ENCODE data around the gene ZNF579. TPM values are rescaled to one million over a fixed set of nuclear protein-coding genes. Genes with fewer than 3 reads are reported as not detected.
A peak's percentile ranks its signal among the peaks of the same experiment; 100 is the strongest.

Gene ZNF579
- total and polyA plus RNA-seq, 2 of the 13 experiments (the other 11 are each of a cell fraction or from before 2014, with no cell fraction given) = 2.1 to 2.9 TPM

DNA sequence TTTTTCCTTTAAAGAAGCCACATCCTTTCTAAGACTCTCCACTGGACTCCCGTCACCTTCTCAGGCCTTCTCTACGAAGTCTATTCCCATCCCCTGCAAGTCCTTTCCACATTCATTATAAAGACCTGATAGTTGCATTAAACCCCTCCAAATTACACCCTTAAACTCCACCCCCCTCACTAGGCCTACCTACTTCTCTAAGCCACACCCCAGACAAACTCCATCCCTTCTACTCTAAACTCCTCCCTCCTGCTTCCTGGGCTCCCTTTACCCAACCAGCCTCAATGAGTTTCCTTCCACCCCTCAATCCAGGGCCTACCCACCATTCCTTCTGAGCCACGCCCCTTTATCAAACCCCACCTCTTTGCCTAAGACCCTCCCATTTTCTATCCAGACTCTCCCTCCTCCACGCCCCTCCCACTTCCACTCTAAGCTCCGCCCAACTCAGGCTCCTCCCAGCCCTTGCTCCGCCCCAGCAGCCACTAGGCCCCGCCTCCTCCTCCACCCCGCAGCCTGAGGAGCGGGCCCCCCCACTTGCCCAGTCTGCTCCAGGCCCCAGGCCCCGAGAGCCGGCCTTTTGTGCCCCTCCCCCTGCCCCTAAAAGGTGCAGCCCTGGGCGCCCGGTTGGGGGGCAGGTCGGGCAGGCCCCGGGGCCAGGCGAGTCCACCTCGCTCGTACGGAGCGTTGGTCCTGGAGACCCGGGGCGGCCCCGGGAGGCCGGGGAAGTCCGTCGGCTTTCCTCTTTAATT, 18.2 kb upstream of the ZNF579 start (continued):
- TF ChIP-seq, protein P1, sequence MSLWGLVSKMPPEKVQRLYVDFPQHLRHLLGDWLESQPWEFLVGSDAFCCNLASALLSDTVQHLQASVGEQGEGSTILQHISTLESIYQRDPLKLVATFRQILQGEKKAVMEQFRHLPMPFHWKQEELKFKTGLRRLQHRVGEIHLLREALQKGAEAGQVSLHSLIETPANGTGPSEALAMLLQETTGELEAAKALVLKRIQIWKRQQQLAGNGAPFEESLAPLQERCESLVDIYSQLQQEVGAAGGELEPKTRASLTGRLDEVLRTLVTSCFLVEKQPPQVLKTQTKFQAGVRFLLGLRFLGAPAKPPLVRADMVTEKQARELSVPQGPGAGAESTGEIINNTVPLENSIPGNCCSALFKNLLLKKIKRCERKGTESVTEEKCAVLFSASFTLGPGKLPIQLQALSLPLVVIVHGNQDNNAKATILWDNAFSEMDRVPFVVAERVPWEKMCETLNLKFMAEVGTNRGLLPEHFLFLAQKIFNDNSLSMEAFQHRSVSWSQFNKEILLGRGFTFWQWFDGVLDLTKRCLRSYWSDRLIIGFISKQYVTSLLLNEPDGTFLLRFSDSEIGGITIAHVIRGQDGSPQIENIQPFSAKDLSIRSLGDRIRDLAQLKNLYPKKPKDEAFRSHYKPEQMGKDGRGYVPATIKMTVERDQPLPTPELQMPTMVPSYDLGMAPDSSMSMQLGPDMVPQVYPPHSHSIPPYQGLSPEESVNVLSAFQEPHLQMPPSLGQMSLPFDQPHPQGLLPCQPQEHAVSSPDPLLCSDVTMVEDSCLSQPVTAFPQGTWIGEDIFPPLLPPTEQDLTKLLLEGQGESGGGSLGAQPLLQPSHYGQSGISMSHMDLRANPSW (CRISPR knock-in tag; IDR thresholded peaks at IDR 0.05; ENCODE audit: borderline replicate concordance) = no peak
- TF ChIP-seq CEBPG (CRISPR knock-in tag; IDR thresholded peaks at IDR 0.05) = no peak
- TF ChIP-seq HNRNPK (IDR thresholded peaks at IDR 0.05; ENCODE audit: low read depth, low read length, poor library complexity, severe bottlenecking) = peak; percentile 90
- TF ChIP-seq ZNF598 (CRISPR knock-in tag; IDR thresholded peaks at IDR 0.05; ENCODE audit: borderline replicate concordance) = peak; percentile 46; the same call in 1 of the 2 replicates
- TF ChIP-seq HMG20A (CRISPR knock-in tag; IDR thresholded peaks at IDR 0.05; ENCODE audit: borderline replicate concordance) = no peak
- TF ChIP-seq SIN3A (IDR thresholded peaks at IDR 0.05; ENCODE audit: borderline replicate concordance, low read depth, low read length) = no peak
- no peak for TF ChIP-seq RORA (CRISPR knock-in tag; IDR thresholded peaks at IDR 0.05)
- TF ChIP-seq, protein P2, sequence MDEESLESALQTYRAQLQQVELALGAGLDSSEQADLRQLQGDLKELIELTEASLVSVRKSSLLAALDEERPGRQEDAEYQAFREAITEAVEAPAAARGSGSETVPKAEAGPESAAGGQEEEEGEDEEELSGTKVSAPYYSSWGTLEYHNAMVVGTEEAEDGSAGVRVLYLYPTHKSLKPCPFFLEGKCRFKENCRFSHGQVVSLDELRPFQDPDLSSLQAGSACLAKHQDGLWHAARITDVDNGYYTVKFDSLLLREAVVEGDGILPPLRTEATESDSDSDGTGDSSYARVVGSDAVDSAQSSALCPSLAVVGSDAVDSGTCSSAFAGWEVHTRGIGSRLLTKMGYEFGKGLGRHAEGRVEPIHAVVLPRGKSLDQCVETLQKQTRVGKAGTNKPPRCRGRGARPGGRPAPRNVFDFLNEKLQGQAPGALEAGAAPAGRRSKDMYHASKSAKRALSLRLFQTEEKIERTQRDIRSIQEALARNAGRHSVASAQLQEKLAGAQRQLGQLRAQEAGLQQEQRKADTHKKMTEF (CRISPR knock-in tag; IDR thresholded peaks at IDR 0.05) = peak; percentile 95; the same call in 1 of the 2 replicates
- TF ChIP-seq SMC3 (IDR thresholded peaks at IDR 0.05; ENCODE audit: low read length) = no peak; the same call in 1 of the 2 replicates
- peak; percentile 75 for TF ChIP-seq ZFX (CRISPR knock-in tag; IDR thresholded peaks at IDR 0.05; ENCODE audit: low read depth)
- no peak for TF ChIP-seq MBNL3 (CRISPR knock-in tag; conservative IDR thresholded peaks at IDR 0.05)
- no peak for TF ChIP-seq ZNF224 (CRISPR knock-in tag; IDR thresholded peaks at IDR 0.05)
- TF ChIP-seq ARNT2 (CRISPR knock-in tag; IDR thresholded peaks at IDR 0.05; ENCODE audit: low read depth) = 0 out of 2 replicates have a peak, but pooled peaks have one; percentile 30
- TF ChIP-seq, protein P3, sequence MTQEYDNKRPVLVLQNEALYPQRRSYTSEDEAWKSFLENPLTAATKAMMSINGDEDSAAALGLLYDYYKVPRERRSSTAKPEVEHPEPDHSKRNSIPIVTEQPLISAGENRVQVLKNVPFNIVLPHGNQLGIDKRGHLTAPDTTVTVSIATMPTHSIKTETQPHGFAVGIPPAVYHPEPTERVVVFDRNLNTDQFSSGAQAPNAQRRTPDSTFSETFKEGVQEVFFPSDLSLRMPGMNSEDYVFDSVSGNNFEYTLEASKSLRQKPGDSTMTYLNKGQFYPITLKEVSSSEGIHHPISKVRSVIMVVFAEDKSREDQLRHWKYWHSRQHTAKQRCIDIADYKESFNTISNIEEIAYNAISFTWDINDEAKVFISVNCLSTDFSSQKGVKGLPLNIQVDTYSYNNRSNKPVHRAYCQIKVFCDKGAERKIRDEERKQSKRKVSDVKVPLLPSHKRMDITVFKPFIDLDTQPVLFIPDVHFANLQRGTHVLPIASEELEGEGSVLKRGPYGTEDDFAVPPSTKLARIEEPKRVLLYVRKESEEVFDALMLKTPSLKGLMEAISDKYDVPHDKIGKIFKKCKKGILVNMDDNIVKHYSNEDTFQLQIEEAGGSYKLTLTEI (CRISPR knock-in tag; conservative IDR thresholded peaks at IDR 0.05) = no peak
- no peak for TF ChIP-seq TMF1 (CRISPR knock-in tag; IDR thresholded peaks at IDR 0.05; ENCODE audit: low read depth)
- TF ChIP-seq, protein P4, sequence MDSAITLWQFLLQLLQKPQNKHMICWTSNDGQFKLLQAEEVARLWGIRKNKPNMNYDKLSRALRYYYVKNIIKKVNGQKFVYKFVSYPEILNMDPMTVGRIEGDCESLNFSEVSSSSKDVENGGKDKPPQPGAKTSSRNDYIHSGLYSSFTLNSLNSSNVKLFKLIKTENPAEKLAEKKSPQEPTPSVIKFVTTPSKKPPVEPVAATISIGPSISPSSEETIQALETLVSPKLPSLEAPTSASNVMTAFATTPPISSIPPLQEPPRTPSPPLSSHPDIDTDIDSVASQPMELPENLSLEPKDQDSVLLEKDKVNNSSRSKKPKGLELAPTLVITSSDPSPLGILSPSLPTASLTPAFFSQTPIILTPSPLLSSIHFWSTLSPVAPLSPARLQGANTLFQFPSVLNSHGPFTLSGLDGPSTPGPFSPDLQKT (CRISPR knock-in tag; IDR thresholded peaks at IDR 0.05; ENCODE audit: borderline replicate concordance) = no peak
- no peak for TF ChIP-seq MATR3 (CRISPR knock-in tag; IDR thresholded peaks at IDR 0.05)
- TF ChIP-seq, protein P5, sequence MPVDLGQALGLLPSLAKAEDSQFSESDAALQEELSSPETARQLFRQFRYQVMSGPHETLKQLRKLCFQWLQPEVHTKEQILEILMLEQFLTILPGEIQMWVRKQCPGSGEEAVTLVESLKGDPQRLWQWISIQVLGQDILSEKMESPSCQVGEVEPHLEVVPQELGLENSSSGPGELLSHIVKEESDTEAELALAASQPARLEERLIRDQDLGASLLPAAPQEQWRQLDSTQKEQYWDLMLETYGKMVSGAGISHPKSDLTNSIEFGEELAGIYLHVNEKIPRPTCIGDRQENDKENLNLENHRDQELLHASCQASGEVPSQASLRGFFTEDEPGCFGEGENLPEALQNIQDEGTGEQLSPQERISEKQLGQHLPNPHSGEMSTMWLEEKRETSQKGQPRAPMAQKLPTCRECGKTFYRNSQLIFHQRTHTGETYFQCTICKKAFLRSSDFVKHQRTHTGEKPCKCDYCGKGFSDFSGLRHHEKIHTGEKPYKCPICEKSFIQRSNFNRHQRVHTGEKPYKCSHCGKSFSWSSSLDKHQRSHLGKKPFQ (CRISPR knock-in tag; IDR thresholded peaks at IDR 0.05; ENCODE audit: insufficient replicate concordance) = no peak
- TF ChIP-seq, protein P6, sequence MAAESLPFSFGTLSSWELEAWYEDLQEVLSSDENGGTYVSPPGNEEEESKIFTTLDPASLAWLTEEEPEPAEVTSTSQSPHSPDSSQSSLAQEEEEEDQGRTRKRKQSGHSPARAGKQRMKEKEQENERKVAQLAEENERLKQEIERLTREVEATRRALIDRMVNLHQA (CRISPR knock-in tag; IDR thresholded peaks at IDR 0.05) = no peak
- no peak for TF ChIP-seq ZNF720 (CRISPR knock-in tag; IDR thresholded peaks at IDR 0.05)
